ENCODE results near the gene WFS1.
A peak's percentile ranks its signal among the peaks of the same experiment; 100 is the strongest.

WFS1 gene

GRCh38 chr4:6303943-6304342, 34.3 kb downstream of the WFS1 start:
- Histone ChIP-seq H3K27ac (ENCODE audit: low read depth, low read length) (no peak overlapping the region), H2BK5ac (ENCODE audit: low read length) (no peak overlapping the region), H2AK5ac (ENCODE audit: low read length) (no peak overlapping the region), H3K4ac (ENCODE audit: low read depth, low read length) (no peak overlapping the region), H3K4me2 (ENCODE audit: low read length) (no peak overlapping the region), H4K5ac (ENCODE audit: low read length) (no peak overlapping the region), H2BK120ac (ENCODE audit: low read depth, low read length) (no peak overlapping the region), H3K23ac (ENCODE audit: low read length) (no peak overlapping the region), H3K9ac (ENCODE audit: low read length) (no peak overlapping the region), H3K4me3 (ENCODE audit: low read length) (no peak overlapping the region), H3K79me2 (ENCODE audit: control insufficient read depth, insufficient read depth, low read length) (no peaks in the 10 kb centered on the region), H3K79me1 (ENCODE audit: low read length) (no peaks in the 10 kb centered on the region), H3K56ac (ENCODE audit: low read length) (no peak overlapping the region), H3K36me3 (ENCODE audit: control insufficient read depth, insufficient read depth, low read length) (peaks cover 2% of the 10 kb centered on the region), H3K27me3 (ENCODE audit: insufficient read depth, low read length, poor library complexity) (no peaks in the 10 kb centered on the region), H3K18ac (ENCODE audit: low read length) (no peak overlapping the region), H3K4me1 (ENCODE audit: control insufficient read depth, low read depth, low read length) (no peaks in the 10 kb centered on the region), H4K8ac (ENCODE audit: low read depth, low read length) (no peak overlapping the region), H2BK15ac (replicated peaks; ENCODE audit: low read depth) (no peak overlapping the region)
- WGBS (ENCODE audit: extremely low coverage, insufficient coverage, low lambda C conversion rate), result no CpG with 5 or more reads among the region's 12 CpGs
- DNase-seq, result no peak

- Histone ChIP-seq H3K4me1 (ENCODE audit: control insufficient read depth, low read depth, low read length) (no peaks in the 10 kb centered on the region), H3K4ac (ENCODE audit: low read depth, low read length) (no peak overlapping the region), H3K27ac (ENCODE audit: low read depth, low read length) (no peak overlapping the region), H3K4me2 (ENCODE audit: low read length) (no peak overlapping the region), H4K5ac (ENCODE audit: low read length) (no peak overlapping the region), H3K79me2 (ENCODE audit: control insufficient read depth, insufficient read depth, low read length) (no peaks in the 10 kb centered on the region), H3K9ac (ENCODE audit: low read length) (no peak overlapping the region), H4K8ac (ENCODE audit: low read depth, low read length) (no peak overlapping the region), H2AK5ac (ENCODE audit: low read length) (no peak overlapping the region), H3K56ac (ENCODE audit: low read length) (no peak overlapping the region), H2BK15ac (replicated peaks; ENCODE audit: low read depth) (no peak overlapping the region), H3K23ac (ENCODE audit: low read length) (no peak overlapping the region), H3K18ac (ENCODE audit: low read length) (no peak overlapping the region), H3K4me3 (ENCODE audit: low read length) (no peak overlapping the region), H3K79me1 (ENCODE audit: low read length) (no peaks in the 10 kb centered on the region), H2BK5ac (ENCODE audit: low read length) (no peak overlapping the region), H3K36me3 (ENCODE audit: control insufficient read depth, insufficient read depth, low read length) (peaks cover 2% of the 10 kb centered on the region), H2BK120ac (ENCODE audit: low read depth, low read length) (no peak overlapping the region), H3K27me3 (ENCODE audit: insufficient read depth, low read length, poor library complexity) (no peaks in the 10 kb centered on the region)
- DNase-seq, result no peak
- WGBS (ENCODE audit: extremely low coverage, insufficient coverage, low lambda C conversion rate), result no CpG with 5 or more reads among the region's 5 CpGs
Measured at GRCh38 chr4:6306299-6306698, 36.6 kb downstream of the WFS1 start.

- no peak overlapping the region for H3K56ac ChIP-seq (ENCODE audit: low read length)
Measured at GRCh38 chr4:6307230-6307629, 37.6 kb downstream of the WFS1 start.

GRCh38 chr4:6307891-6308290, 38.2 kb downstream of the WFS1 start:
- Histone ChIP-seq H3K4ac (ENCODE audit: low read depth, low read length) (no peak overlapping the region), H2AK5ac (ENCODE audit: low read length) (no peak overlapping the region), H2BK15ac (replicated peaks; ENCODE audit: low read depth) (no peak overlapping the region), H3K36me3 (ENCODE audit: control insufficient read depth, insufficient read depth, low read length) (peaks cover 2% of the 10 kb centered on the region), H2BK120ac (ENCODE audit: low read depth, low read length) (no peak overlapping the region), H4K8ac (ENCODE audit: low read depth, low read length) (no peak overlapping the region), H3K4me1 (ENCODE audit: control insufficient read depth, low read depth, low read length) (no peaks in the 10 kb centered on the region), H3K4me2 (ENCODE audit: low read length) (no peak overlapping the region), H3K56ac (ENCODE audit: low read length) (no peak overlapping the region), H3K18ac (ENCODE audit: low read length) (no peak overlapping the region), H3K4me3 (ENCODE audit: low read length) (no peak overlapping the region), H3K27me3 (ENCODE audit: insufficient read depth, low read length, poor library complexity) (no peaks in the 10 kb centered on the region), H3K23ac (ENCODE audit: low read length) (no peak overlapping the region), H4K5ac (ENCODE audit: low read length) (no peak overlapping the region), H3K27ac (ENCODE audit: low read depth, low read length) (no peak overlapping the region), H2BK5ac (ENCODE audit: low read length) (no peak overlapping the region), H3K9ac (ENCODE audit: low read length) (no peak overlapping the region), H3K79me2 (ENCODE audit: control insufficient read depth, insufficient read depth, low read length) (no peaks in the 10 kb centered on the region), H3K79me1 (ENCODE audit: low read length) (no peaks in the 10 kb centered on the region)
- WGBS (ENCODE audit: extremely low coverage, insufficient coverage, low lambda C conversion rate), result no CpG with 5 or more reads among the region's 8 CpGs
- no peak for DNase-seq

More at GRCh38 chr4:6307230-6307629, 37.6 kb downstream of the WFS1 start:
- Histone ChIP-seq H3K79me2 (ENCODE audit: control insufficient read depth, insufficient read depth, low read length) (no peaks in the 10 kb centered on the region), H3K4me1 (ENCODE audit: control insufficient read depth, low read depth, low read length) (no peaks in the 10 kb centered on the region), H4K8ac (ENCODE audit: low read depth, low read length) (no peak overlapping the region), H2BK120ac (ENCODE audit: low read depth, low read length) (no peak overlapping the region), H3K36me3 (ENCODE audit: control insufficient read depth, insufficient read depth, low read length) (peaks cover 2% of the 10 kb centered on the region), H2BK5ac (ENCODE audit: low read length) (no peak overlapping the region), H2BK15ac (replicated peaks; ENCODE audit: low read depth) (no peak overlapping the region), H3K4ac (ENCODE audit: low read depth, low read length) (no peak overlapping the region), H3K27me3 (ENCODE audit: insufficient read depth, low read length, poor library complexity) (no peaks in the 10 kb centered on the region), H3K27ac (ENCODE audit: low read depth, low read length) (no peak overlapping the region), H3K4me2 (ENCODE audit: low read length) (no peak overlapping the region), H2AK5ac (ENCODE audit: low read length) (no peak overlapping the region), H3K79me1 (ENCODE audit: low read length) (no peaks in the 10 kb centered on the region), H3K23ac (ENCODE audit: low read length) (no peak overlapping the region), H3K4me3 (ENCODE audit: low read length) (no peak overlapping the region), H3K18ac (ENCODE audit: low read length) (no peak overlapping the region), H3K9ac (ENCODE audit: low read length) (no peak overlapping the region), H4K5ac (ENCODE audit: low read length) (no peak overlapping the region)
- WGBS (ENCODE audit: extremely low coverage, insufficient coverage, low lambda C conversion rate), result no CpG with 5 or more reads among the region's 12 CpGs
- no peak for DNase-seq

GRCh38 chr4:6308899-6309643, 39.4 kb downstream of the WFS1 start:
- Histone ChIP-seq H4K5ac (ENCODE audit: low read length) (no peak overlapping the region), H3K4me2 (ENCODE audit: low read length) (peak overlapping the region; percentile 59), H3K23ac (ENCODE audit: low read length) (no peak overlapping the region), H3K36me3 (ENCODE audit: control insufficient read depth, insufficient read depth, low read length) (peaks cover 2% of the 10 kb centered on the region), H3K4me1 (ENCODE audit: control insufficient read depth, low read depth, low read length) (no peaks in the 10 kb centered on the region), H3K79me1 (ENCODE audit: low read length) (no peaks in the 10 kb centered on the region), H3K27ac (ENCODE audit: low read depth, low read length) (no peak overlapping the region), H3K18ac (ENCODE audit: low read length) (no peak overlapping the region), H2BK120ac (ENCODE audit: low read depth, low read length) (no peak overlapping the region), H2BK15ac (replicated peaks; ENCODE audit: low read depth) (no peak overlapping the region), H3K9ac (ENCODE audit: low read length) (peak overlapping the region; percentile 65), H3K27me3 (ENCODE audit: insufficient read depth, low read length, poor library complexity) (no peaks in the 10 kb centered on the region), H3K4ac (ENCODE audit: low read depth, low read length) (no peak overlapping the region), H3K79me2 (ENCODE audit: control insufficient read depth, insufficient read depth, low read length) (no peaks in the 10 kb centered on the region), H3K4me3 (ENCODE audit: low read length) (no peak overlapping the region), H4K8ac (ENCODE audit: low read depth, low read length) (no peak overlapping the region), H2AK5ac (ENCODE audit: low read length) (no peak overlapping the region), H3K56ac (ENCODE audit: low read length) (peak overlapping the region; percentile 79), H2BK5ac (ENCODE audit: low read length) (no peak overlapping the region)
- no CpG with 5 or more reads among the region's 65 CpGs for WGBS (ENCODE audit: extremely low coverage, insufficient coverage, low lambda C conversion rate)
- DNase-seq, result peak; percentile 72

- H3K4me1 ChIP-seq (ENCODE audit: control insufficient read depth, low read depth, low read length), result no peaks in the 10 kb centered on the region
- DNase-seq, result peak; percentile 5
- no peak overlapping the region for H3K56ac ChIP-seq (ENCODE audit: low read length)
- no peaks in the 10 kb centered on the region for H3K79me1 ChIP-seq (ENCODE audit: low read length)
- no CpG with 5 or more reads among the region's 7 CpGs for WGBS (ENCODE audit: extremely low coverage, insufficient coverage, low lambda C conversion rate)
- H3K4me2 ChIP-seq (ENCODE audit: low read length), result no peak overlapping the region
- no peak overlapping the region for H4K8ac ChIP-seq (ENCODE audit: low read depth, low read length)
- H2BK120ac ChIP-seq (ENCODE audit: low read depth, low read length), result no peak overlapping the region
- H3K79me2 ChIP-seq (ENCODE audit: control insufficient read depth, insufficient read depth, low read length), result no peaks in the 10 kb centered on the region
- H2BK15ac ChIP-seq (replicated peaks; ENCODE audit: low read depth), result no peak overlapping the region
- H3K9ac ChIP-seq (ENCODE audit: low read length), result no peak overlapping the region
- no peaks in the 10 kb centered on the region for H3K27me3 ChIP-seq (ENCODE audit: insufficient read depth, low read length, poor library complexity)
- H3K36me3 ChIP-seq (ENCODE audit: control insufficient read depth, insufficient read depth, low read length), result no peaks in the 10 kb centered on the region
- no peak overlapping the region for H3K4ac ChIP-seq (ENCODE audit: low read depth, low read length)
- H3K27ac ChIP-seq (ENCODE audit: low read depth, low read length), result no peak overlapping the region
- no peak overlapping the region for H4K5ac ChIP-seq (ENCODE audit: low read length)
- H3K4me3 ChIP-seq (ENCODE audit: low read length), result no peak overlapping the region
- no peak overlapping the region for H2AK5ac ChIP-seq (ENCODE audit: low read length)
- H3K23ac ChIP-seq (ENCODE audit: low read length), result no peak overlapping the region
- H3K18ac ChIP-seq (ENCODE audit: low read length), result no peak overlapping the region
- H2BK5ac ChIP-seq (ENCODE audit: low read length), result no peak overlapping the region
Measured at GRCh38 chr4:6309777-6310176, 40.1 kb downstream of the WFS1 start.
